Endothelial cell of hepatic sinusoid (primary cell): ENCODE data around the gene PIK3CB.
"Not testable (repeated sequence)": the region's sequence is repeated elsewhere in the genome, so short reads cannot be mapped to it uniquely, and the experiment has no call there.

ENCODE experiments used
- in situ Hi-C: cut with HindIII; loops from 2 replicates; pipeline ENCODE4 v1.10.0; 2017; ENCODE audit warnings: low sequenced_read_pairs

PIK3CB gene

DNA sequence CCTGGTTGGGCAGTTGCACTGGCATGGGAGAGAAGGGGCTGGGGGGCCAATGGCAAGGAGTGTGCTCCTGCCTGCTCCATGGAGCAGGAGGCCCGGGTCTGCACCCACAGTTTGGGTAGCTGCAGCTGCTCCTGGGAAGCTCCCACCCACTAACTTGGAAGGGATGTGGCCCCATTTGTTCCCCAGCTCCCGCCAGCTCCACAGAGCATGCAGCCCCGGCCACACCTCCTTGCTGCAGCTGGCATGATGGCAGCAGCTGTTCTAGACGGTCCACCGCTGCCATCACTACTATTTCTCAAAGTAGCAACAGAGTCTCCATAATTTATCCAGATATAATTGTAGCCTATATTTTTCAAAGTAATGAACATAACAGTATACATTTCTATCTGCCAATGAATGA lies 65.8 kb downstream of the PIK3CB start:
- in situ Hi-C loops, result no loop called here

DNA sequence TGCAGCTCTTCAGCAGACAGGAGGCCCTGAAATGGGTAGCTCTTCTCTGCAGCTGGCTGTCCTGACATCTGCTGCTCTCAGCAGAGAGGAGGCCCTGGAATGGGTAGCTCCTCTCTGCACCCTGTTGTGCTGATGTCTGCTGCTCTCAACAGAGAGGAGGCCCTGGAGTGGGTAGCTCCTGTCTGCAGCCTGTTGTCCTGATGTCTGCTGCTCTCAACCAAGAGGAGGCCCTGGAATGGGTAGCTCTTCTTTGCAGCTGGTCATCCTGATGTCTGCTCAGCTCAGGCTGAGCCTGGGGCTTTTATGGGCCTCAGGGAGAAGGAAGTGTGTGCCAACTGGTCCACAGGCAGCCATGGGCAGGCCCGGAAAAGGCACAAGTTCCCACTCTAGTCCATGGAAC lies 66.6 kb downstream of the PIK3CB start:
- in situ Hi-C loops, result no loop called here

DNA sequence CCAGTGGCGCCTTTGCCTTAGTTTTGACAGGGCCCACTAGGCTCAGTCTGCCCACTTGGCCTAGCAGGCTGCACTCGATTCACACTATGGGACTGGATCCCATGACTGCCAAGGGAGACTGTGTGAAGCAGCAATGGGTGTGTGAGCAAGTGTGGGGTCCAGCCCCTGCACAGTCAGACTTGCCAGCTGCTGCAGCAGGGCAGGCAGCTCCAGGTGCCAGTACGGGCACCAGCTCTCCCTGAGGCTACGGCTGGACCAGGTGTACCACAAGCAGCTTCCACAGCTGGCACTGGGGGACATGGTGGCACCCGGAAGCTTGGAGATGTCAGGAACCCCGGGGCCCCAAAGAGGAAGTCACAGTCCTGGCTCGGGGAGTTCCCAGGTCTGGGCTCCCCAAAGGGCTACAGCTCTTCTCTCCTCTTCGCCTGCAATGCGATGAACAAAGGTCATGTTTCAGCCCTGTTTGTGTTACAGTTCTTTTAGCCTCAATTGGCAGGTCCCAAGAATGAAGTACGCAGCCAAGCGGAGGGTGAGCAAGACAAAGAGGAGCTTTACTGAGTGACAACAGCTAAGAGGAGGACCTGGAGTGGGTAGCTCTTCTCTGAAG lies 67.1 kb downstream of the PIK3CB start:
- in situ Hi-C loops, result no loop called here

DNA sequence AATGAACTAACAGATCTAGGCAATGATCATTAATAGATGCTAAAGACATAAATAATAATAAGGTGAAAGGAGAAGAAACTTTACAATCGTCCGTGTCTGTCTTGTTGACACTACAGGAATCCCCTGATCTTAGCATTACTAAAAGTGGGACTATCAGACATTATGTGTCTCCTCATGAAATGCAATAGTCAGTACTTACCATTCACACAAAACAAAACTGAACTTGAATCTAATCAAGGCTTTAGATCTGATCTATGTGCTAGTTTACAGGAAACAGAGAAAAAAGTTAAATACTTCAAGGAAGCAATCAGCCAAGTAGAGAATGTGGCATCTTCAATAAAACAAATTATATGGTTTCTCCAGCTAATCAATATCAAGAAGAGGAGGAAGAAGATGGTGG lies 73.7 kb downstream of the PIK3CB start:
- in situ Hi-C loops, result no loop called here

DNA sequence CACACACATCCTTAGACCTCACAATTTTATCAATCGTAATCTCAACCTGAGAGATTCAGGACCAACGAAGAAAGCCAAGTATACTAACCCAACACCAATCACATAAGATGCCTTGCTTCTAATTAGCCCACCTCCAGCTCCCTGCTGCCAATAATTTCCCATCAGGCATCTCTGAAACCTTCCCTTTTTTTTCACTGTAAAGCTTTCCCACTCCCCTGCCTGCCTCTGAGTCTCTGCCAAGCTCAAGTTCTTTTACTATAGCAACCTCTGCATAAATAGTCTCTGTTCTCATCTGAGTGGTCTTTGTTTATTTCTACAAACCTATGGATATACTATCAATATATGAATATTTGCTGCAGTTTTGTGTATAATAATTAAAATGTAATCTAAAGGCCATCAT lies 86.5 kb downstream of the PIK3CB start:
- in situ Hi-C loops, result no loop called here

DNA sequence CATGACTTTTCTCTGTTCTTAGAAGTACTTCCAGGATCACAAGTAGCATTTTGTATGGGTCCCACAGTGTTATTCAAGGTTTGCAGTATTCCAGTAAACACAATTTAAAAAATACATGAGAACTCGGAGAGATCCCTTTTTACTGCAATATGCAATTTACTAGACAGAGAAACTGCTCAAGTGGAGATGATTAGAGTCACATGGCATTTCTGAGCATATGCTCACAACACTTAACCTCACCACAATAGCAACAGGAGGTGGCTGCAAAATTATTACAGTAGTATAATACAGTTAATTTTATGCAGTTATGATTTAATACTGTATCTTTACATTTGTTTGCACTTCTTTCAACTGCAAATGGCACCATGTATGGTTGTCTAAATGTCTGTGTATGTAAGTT lies 87.5 kb downstream of the PIK3CB start:
- in situ Hi-C loops, result no loop called here

DNA sequence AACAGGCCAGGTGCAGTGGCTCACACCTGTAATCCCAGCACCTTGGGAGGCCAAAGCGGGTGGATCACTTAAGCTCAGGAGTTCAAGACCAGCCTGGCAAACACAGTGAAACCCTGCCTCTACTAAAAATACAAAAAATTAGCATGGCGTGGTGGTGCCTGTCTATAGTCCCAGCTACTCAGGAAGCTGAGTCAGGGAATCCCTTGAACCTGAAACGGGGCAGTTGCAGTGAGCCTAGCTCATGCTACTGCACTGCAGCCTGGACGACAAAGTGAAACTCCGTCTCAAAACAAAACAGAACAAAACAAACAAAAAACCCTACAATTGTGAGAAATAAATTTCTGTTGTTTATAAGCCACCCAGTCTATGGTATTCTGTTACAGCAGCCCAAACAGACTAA lies 94.7 kb downstream of the PIK3CB start:
- in situ Hi-C loops, result no loop called here

DNA sequence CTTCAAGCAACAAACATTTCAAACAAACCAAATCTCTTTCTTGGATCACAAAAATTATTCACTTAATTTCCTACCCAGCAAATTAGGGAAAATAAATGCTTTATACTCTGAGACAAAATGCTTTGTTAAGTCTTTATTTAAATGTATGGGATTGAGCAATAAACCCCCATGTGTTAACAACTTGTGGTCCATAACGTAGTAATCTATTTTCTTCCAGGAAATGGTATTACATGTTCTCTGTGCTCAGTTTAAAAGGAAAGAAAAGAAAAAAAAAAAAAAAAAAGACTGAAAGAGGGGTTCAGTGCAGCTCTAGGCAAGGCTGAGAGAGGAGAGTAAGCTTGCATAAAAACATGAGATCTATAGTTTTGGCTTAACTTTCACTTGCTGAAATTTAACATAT lies 102.3 kb downstream of the PIK3CB start:
- in situ Hi-C loops, result loop anchor here (5.0 kb wide), 1 partner anchor 45 kb away; no protein-coding TSS in a partner anchor

DNA sequence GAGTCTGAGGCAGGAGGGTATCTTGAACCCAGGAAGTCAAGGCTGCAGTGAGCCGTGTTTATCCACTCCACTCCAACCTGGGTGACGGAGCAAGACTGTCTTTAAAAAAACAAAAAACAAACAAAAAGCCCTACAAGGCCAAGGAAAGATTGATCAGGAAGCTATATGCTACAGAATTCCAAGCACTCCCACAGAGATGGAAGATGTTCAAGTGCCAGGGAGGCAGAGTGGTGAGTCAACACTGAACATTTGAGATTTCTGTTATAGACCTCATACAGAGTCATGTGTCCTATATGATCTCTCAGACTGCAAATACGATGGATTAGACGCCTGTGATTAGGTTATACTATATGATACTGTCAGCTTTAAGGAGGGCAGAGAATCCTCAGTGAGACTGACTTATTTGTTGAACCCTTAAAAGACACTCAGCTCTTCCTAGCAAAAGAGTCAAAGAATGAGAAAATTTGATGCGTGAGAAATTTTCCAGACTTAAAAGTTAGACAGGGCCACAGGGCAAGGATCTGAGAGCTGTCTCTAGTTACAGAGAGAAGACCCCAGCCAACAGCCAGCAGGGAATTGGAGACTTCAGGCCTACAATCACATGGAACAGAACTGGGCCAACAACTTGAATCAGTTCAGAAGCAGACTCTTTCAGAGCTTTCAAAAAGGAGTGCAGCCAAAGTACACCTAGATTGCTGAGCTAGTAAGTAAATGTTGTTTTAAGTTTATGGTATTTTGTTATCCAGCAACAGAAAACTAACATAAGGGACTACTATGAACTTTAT lies 107.6 kb downstream of the PIK3CB start:
- in situ Hi-C loops, result no loop called here

DNA sequence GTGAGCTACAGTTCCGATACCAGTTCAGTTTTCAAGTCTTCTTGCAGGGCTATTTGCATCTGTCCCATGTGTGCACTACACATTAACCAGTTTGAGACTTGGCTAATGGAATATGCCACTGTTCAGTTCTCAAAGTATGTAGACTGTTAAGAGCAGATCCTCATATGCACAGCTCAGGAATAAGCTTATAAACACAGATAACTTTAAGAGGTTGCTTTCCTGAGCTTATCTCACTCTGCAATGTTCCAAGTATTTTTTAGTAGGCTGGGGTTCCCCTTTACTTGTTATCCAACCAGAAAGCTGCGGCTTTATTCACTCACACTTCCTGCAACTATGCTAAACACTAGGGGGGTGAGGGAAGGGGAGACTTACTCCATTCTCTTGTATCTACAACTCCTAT lies 108.7 kb downstream of the PIK3CB start:
- in situ Hi-C loops, result not testable (repeated sequence)

DNA sequence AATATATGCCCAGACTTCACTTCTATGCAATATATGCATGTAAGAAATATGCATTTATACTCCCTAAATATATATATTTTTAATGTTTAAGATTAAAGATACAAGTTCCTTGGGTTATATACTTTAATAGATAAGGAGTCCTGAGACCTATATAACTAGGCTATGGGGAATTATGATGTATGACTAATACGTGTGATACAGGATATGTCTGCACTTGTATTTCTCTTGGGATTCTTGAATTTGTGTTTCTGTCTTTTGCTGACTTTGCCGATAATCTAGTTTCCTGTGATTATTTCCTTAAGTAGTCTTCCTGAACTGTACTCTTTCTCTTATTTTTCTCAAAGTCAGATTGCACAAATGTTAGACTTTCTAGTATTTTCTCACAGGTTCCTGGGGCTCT lies 109.6 kb downstream of the PIK3CB start:
- in situ Hi-C loops, result no loop called here

DNA sequence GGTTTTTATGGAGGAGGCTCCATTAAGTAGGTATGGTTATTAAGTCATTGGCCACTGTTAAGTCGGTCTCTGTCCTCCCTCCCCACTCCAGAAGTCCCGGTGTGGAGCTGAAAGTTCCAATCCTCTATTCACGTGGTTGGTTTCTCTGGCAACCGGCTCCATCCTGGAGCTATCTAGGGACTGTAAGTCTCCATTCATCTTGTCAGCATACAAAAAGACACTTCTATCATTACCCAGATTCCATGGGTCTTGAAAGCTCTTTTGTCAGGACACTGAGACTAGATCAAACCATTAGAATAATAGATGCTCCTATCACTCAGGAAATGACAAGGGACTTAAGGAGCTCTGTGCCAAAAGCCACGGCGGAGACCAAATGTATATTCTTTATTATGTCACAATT lies 110.3 kb downstream of the PIK3CB start:
- in situ Hi-C loops, result loop anchor here (25.0 kb wide), 1 partner anchor 188 kb away; no protein-coding TSS in a partner anchor

DNA sequence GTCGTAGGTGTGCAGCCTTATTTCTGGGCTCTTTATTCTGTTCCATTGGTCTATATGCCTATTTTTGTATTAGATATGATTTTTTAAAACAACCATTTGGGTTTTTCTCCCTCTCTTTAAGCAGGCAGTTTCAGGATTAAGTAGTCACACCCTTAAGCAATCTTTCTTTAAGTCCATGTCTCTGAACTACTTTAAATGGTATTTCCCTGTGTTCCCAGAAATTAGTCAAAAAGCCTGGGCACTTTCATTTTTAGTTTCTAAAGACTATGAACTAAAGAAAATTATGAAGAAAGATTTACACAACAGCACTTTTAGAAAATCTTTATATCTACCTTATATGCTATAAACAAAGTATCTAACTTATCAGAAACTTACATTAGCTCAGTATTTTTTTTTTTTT lies 115.9 kb downstream of the PIK3CB start:
- in situ Hi-C loops, result loop anchor here (25.0 kb wide), 1 partner anchor 193 kb away; no protein-coding TSS in a partner anchor

DNA sequence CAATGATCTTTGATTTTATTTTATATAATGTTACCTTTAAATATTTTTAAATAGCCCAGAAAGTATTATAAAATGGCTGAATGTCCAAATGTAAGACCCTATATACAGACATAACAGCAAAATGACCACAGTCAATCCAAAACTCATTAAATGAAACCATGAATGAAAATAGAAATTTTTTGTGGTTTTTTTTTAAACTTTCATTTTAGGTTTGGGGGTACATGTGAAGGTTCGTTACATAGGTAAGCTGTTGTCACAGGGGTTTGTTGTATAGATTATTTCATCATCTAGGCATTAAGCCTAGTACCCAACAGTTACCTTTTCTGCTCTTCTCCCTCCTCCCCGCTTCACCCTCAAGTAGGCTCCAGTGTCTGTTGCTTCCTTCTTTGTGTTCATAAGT lies 117.4 kb downstream of the PIK3CB start:
- in situ Hi-C loops, result loop anchor here (25.0 kb wide), 1 partner anchor 195 kb away; no protein-coding TSS in a partner anchor

DNA sequence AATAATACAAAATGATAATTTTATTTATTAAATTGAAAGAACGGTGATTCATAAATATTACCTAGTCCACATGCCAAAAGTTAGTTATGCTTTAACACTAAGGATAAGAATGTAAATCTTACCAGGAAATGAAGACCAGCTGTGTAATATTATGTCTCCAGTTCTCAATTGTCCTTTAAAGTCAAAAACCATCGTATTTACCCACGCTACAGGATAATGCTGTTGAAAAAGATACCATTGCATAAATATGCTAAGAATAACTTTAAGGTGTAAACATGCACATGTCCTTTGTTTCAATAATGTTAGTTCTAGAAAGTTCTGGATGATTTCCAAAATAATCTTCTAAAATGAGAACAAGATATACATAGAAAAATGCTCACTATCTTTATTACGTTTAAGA lies 122.6 kb downstream of the PIK3CB start:
- in situ Hi-C loops, result loop anchor here (25.0 kb wide), 1 partner anchor 200 kb away; no protein-coding TSS in a partner anchor

DNA sequence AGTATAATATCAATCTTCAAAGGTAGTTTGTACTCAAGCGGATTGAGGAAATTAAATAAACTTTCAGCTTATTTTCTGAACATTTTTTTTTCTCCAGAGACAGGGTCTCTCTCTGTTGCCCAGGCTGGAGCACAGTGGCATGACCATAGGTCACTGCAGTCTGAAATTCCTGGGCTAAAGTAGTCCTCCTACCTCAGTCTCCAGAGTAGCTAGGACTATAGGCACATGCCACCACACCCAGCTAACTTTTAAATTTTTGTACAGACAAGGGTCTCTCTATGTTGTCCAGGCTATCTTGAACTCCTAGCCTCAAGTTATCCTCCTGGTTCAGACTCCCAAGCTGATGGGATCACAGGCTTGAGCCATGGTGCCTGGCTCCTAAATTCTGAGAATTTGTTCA lies 129.1 kb downstream of the PIK3CB start:
- in situ Hi-C loops, result loop anchor here (25.0 kb wide), 1 partner anchor 207 kb away; no protein-coding TSS in a partner anchor

DNA sequence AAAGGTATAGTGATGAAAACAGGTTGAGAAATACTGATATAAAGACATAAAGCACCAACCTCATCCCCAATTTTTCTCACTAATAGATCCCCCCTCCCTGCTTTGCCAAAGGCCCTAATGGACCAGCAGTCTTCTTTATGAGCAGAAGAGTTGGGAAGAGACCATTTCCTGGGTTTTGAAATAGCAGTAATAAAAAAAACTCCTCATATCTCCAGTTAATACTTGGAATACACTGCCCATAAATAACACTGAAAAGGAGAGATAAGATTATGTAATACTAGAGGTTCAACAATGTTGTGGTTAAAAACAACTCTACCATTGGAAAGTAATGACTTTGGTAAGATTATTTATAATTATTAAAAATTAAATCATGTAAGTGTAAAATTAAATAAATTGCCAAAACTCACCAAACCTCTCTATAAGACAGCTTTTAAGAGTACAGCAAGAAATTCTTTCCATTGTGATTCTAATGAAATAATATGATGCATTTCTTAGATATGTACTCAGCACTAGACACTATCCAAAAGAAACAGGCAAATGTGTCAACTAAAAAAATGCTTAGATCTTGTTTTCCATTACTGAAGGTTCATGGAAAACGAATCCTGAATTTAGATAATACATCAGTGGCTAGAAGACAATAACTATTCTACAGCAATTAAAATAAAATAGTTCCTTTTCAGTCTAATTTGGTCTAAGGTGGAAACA lies 137.9 kb downstream of the PIK3CB start:
- in situ Hi-C loops, result no loop called here

DNA sequence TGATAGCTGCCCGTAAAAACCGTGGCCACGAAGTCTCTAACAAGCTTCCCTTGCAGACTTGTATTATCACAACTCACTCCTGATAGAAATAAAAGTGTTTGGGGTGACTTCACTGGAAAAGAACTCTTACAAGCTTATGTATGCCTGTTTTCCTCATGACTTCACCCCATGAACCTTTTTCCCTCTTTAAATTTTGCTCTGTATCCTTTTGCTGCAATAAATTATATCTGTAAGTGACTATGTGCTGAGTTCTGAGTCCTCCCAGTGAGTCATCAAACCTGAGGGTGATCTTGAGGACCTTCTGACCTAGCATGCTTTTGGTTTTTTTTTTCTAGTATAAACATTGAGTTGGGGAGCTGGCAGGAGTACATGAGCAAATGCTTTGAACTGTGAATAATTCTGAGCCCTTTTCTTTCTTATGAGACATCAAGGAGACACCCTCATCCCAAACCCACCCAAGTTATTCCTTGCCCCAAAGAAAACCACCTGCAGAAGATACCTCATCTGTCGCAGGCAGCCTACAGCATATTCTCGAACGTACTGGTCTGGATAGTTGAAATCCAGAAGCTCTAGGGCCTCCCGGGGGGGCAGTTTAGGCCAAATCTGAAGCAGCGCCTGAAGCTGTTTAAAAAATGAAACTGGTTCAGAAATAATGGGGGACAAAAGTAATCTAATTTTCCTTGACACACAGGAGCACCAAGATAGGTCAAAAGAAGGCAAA lies 140.3 kb downstream of the PIK3CB start:
- in situ Hi-C loops, result no loop called here

DNA sequence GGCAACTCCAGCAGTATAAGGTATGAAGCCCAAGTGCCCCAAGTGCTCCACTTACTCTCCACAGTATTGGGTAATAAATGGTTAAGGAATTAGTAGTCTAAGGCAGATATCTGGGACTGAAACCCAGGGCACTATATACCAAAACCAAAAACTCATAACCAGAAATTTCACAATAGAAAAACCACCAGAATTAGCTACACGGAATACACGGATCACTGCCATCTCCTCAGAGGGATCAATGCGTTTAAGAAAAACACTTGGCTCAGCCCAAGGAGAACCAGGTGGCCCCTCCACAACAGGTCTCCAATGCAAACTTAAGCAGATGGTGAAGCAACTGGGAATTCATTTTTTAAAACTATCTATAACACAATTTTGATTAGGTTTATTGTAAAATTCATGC lies 142.6 kb downstream of the PIK3CB start:
- in situ Hi-C loops, result no loop called here

DNA sequence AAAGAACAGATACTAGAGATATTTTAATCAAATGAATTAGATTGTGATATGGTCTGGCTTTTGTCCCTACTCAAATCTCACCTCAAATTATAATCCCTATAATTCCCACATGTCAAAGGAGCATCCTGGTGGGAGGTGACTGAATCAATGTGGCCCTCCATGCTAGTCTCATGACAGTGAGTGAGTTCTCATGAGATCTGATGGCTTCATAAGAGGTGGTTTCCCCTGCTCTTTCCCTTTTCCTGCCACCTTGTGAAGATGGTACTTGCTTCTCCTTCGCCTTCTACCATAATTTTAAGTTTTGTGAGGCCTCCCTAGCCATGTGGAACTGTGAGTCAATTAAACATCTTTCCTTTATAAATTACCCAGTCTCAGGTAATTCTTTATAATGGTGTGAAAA lies 143.4 kb downstream of the PIK3CB start:
- in situ Hi-C loops, result no loop called here

DNA sequence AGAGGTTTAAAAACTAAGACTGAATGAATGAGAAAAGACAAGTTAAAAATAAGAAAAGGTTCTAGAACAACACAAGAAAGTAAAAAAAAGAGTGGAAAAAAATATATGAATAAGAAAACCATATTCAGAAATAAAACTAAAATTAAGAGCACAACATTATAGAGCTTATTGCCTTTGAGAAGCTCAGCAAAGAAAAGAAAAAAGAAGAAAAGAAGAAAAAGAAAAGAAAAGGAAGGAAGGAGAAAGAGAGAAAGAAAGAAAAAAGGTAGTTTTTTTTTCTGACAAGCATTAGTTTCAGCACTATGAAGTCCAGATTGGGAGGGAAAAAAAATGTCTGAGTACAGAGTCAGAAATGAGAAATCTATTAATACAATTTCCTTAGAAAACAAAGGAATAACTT lies 144.7 kb downstream of the PIK3CB start:
- in situ Hi-C loops, result no loop called here
